ENCODE data around the gene PRKCD.

The PRKCD gene

DNA sequence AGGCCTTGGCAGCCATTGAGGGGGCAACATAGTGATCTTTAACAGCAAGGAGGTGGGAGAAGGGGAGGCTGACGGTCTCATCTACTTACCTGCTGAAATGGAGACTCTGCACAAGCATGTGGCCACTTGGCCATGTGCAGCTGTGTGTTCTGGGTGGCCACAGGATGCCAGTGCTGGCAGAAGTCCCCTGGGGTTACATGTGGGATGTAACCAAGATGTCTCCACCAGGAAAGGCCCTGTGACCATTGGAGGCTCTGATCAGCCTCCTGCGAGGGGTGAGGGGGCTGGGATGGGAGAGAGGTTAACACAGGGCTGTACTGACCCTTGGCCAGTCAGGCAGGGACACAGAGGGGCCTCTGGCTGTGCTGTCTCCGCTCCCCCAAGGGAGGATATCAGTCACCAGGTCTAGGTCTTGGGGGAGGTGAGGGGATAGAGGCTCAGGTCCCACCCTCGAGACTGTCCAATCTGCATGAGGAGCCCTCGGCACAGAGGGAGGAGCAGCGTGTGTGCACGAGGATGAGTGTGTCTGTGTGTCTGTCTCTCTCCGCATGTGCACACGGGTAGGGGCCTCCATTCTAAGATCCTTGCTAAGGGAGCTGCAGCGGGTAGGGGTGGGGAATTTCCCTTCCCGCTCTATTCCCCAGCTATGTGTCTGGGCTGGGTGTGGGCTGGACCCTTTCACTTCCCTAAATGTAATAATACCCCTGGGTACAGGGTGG is 19.5 kb downstream of the PRKCD start:
- TF ChIP-seq, protein P1, sequence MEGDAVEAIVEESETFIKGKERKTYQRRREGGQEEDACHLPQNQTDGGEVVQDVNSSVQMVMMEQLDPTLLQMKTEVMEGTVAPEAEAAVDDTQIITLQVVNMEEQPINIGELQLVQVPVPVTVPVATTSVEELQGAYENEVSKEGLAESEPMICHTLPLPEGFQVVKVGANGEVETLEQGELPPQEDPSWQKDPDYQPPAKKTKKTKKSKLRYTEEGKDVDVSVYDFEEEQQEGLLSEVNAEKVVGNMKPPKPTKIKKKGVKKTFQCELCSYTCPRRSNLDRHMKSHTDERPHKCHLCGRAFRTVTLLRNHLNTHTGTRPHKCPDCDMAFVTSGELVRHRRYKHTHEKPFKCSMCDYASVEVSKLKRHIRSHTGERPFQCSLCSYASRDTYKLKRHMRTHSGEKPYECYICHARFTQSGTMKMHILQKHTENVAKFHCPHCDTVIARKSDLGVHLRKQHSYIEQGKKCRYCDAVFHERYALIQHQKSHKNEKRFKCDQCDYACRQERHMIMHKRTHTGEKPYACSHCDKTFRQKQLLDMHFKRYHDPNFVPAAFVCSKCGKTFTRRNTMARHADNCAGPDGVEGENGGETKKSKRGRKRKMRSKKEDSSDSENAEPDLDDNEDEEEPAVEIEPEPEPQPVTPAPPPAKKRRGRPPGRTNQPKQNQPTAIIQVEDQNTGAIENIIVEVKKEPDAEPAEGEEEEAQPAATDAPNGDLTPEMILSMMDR (conservative IDR thresholded peaks at IDR 0.05; ENCODE audit: control insufficient read depth, insufficient read depth, low read depth, low read length) = no peak
- no peak for DNase-seq (ENCODE audit: low read depth)
- H3K4me3 ChIP-seq (ENCODE audit: control insufficient read depth, low read depth, low read length) = no peak overlapping the region

DNA sequence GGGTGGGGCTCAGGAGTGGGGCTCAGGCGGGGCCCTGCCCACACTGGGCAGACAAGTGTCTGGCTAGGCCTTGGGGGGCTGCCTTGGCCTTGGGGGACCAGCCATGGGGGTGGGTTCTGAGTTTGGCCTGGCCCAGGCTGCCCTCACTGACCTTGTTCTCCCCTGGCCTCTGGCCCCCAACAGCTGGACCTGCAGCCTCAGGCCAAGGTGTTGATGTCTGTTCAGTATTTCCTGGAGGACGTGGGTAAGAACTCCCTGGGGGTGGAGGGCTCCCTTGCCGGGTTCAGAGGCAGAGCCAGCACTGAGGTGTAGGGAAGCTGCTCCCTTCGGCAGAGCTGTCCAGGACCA is 20.0 kb downstream of the PRKCD start:
- DNase-seq (ENCODE audit: low read depth) = no peak
- no peak overlapping the region for H3K4me3 ChIP-seq (ENCODE audit: control insufficient read depth, low read depth, low read length)
- TF ChIP-seq, protein P1 (conservative IDR thresholded peaks at IDR 0.05; ENCODE audit: control insufficient read depth, insufficient read depth, low read depth, low read length) = no peak

DNA sequence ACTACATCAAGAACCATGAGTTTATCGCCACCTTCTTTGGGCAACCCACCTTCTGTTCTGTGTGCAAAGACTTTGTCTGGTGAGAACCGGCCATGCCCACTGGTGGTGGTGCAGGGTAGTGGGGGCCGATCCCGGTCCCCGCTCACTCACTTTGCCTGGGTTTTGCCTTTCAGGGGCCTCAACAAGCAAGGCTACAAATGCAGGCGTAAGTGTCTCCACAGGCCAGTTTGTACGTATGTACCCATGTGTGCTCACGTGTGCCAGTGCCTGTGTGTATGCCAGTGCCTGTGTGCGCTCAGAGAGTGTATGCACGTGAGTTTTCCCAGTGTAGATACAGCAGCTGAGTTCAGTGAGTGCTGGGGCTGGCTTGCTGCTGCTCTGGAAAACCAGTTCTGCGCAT is 20.5 kb downstream of the PRKCD start:
- DNase-seq (ENCODE audit: low read depth) = no peak
- H3K4me3 ChIP-seq (ENCODE audit: control insufficient read depth, low read depth, low read length) = no peak overlapping the region
- TF ChIP-seq, protein P1 (conservative IDR thresholded peaks at IDR 0.05; ENCODE audit: control insufficient read depth, insufficient read depth, low read depth, low read length) = no peak

DNA sequence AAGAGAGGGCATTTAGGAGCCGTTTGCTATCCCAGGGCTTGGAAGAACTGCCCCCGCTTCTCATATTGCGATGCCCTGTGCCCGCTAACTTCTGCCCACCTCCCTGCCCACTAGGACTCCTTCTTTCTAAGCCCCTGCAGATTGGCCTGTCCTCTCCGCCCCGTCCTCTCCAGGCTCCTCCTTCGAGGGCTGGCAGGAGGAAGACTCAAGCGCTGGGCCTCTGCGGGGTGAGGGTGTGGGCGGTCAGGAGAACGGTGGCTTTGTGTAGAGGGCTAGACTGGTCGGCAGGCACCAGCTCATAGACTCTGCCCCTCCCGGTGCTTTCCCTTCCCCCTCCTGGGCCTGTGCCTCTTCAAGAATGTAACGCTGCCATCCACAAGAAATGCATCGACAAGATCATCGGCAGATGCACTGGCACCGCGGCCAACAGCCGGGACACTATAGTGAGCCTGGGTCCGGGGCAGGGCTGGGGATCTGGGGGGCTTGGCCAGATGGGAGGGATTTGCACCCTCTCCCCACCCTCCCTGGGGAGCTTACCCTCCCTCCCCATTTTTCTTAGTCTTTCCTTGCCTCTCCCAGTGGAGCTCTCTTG is 21.9 kb downstream of the PRKCD start:
- H3K4me3 ChIP-seq (ENCODE audit: control insufficient read depth, low read depth, low read length) = no peak overlapping the region
- no peak for DNase-seq (ENCODE audit: low read depth)
- TF ChIP-seq, protein P1 (conservative IDR thresholded peaks at IDR 0.05; ENCODE audit: control insufficient read depth, insufficient read depth, low read depth, low read length) = no peak

DNA sequence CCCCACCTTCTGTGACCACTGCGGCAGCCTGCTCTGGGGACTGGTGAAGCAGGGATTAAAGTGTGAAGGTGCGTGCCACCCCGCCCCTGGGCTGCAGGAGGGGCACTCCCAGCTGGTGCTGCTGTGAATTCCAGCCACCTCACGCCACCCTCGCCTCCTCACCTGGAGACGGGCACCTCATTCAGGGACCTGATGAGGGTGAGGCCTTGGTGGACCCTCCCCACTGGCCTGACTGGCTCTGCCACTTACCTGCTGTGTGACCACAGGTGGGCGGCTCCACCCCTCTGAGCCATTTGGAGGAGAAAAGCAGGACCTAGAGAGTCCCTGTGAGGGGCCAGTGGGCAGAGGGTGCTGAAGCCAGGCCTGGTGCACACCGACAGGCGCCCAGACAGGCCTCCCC is 22.5 kb downstream of the PRKCD start:
- no peak for DNase-seq (ENCODE audit: low read depth)
- no peak overlapping the region for H3K4me3 ChIP-seq (ENCODE audit: control insufficient read depth, low read depth, low read length)
- TF ChIP-seq, protein P1 (conservative IDR thresholded peaks at IDR 0.05; ENCODE audit: control insufficient read depth, insufficient read depth, low read depth, low read length) = no peak

DNA sequence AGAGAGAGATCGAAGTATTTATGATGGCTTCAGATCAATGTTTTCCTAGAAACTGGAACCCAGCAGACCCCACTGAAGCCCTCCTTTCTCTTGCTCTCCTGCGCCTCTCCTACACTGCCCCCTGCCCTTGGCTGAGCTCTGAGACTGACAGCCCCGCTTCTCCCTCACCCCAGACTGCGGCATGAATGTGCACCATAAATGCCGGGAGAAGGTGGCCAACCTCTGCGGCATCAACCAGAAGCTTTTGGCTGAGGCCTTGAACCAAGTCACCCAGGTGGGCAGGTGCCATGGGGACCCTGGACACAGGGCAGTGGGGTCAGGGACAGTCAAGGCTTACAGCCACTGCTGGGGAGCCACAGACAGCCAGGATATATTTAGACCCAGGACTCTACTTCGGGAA is 23.7 kb downstream of the PRKCD start:
- TF ChIP-seq, protein P1 (conservative IDR thresholded peaks at IDR 0.05; ENCODE audit: control insufficient read depth, insufficient read depth, low read depth, low read length) = no peak
- no peak for DNase-seq (ENCODE audit: low read depth)
- H3K4me3 ChIP-seq (ENCODE audit: control insufficient read depth, low read depth, low read length) = no peak overlapping the region

Measured in fibroblast of mammary gland (primary cell).